Raji (cell line): ENCODE data around the gene HOXC5.

Experiments used
- POLR2A ChIP-seq: IDR thresholded peaks from 2 replicates; pipeline ENCODE4 v1.6.1; 2011; ENCODE audit warnings: low read depth, low read length, control low read depth; ENCODE audit not compliant: insufficient read depth

Gene HOXC5

GRCh38 chr12:53993162-53994008, 39.5 kb upstream of the HOXC5 start:
- TF ChIP-seq POLR2A: no peak

DNA sequence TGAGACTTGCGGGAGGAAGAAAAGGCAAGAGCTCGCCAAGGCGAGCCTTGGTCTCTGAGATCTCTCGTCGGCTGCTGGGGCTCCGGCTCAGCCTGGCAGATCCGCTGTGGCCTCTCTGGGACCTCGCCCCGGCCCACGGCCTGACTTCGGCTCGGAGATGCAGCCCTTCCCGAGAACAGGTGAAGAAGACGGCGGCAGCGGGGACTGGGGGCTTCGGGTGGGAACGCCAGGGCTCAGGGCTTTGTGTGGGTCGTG, 38.9 kb upstream of the HOXC5 start:
- TF ChIP-seq POLR2A: no peak

DNA sequence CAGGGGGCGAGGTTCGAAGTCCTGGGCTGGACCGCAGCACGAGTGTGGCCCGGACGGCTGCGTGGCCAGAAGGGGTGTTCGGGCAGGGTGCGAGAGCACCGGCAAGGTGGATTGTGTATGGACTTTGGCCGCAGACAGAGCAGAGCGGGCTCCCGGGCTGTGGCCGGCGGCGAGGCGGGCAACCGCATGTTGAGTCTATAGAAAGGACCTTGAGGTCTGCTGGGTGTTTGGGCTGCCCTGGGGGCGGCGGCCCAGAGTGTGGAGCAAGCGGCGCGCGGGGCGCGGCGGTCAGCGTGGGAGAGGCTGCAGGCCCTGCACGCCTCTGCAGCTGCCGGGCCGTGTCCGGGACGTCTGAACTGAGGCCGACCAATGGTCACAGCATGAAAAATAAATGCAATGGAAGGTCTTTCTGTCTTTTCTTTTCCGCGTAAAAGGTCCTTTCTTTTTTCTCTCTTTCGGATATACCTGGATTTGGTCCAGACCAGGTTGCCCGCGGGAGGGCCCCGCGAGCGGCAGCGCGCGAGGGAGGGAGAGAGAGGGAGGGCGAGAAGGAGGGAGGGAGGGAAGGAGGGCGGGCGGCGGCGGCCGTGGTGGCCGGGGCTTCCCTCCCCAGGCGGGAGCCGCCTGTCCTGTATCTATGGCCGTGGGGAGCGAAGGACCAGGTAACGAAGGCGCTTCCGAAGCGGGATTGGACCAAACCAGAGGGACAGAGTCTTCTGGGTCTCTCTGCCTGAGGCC, 38.4 kb upstream of the HOXC5 start:
- TF ChIP-seq POLR2A: no peak

DNA sequence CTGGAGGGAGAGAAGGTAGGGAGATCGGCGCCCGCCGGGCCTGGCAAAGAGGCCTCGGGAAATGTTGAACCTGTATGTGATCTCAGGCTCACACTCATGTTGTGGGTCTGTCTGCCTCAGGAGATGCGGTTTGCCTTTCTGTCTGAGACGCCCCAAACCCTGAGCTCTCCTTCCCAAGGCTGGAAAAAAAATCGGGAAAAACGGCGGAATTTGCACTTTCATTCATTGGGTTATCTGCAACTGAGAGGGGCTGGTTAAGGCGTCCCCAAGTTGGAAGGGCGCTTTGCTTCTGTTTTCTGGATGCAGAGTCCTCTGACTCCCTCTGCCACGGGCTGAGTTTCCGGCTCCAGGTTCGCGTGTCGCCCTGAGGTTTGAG, 37.9 kb upstream of the HOXC5 start:
- no peak for TF ChIP-seq POLR2A

DNA sequence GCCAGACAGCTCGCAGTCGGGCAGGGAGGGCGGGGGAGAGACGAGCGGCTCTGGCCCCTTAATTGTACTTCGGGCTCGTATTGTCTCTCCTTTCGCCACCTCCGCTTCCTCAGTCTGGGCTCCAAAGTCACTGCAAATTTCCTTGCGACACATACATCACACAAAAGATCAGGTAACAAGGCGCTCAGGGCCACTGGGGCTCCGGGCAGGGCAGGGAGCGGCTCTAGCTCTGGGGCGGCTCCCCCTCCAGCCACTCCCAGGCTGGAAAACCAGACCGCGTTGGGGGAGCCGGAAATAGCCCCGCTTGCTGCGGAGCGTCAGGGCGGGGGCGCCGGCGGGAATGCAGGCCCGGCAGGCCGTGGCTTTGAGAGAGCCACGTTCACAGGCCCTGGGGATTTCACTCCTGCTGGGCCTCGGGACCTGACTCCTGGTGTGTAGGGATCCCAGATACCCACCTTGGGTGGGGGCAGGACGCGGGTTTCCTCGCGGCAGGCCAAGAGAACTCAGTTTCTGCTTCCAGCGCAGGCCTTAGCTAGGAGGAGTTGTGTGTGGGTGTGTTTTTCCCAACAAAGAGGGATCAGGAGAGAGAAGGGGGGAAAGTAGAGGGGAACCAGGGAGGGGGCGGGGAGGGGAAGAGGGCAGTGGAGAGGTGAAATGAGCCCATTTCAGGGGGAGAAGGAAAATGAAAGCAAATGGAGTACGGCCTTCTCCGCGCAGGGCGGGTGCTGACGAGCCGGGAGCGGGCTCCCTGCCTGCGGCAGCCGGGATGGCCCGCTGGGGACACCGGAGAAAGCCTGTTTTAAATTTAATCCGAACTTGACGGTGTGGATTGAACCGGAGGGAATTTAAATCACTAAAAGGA, 37.2 kb upstream of the HOXC5 start:
- TF ChIP-seq POLR2A: no peak

- TF ChIP-seq POLR2A: no peak
Observed at GRCh38 chr12:53996240-53997203, 36.3 kb upstream of the HOXC5 start.

DNA sequence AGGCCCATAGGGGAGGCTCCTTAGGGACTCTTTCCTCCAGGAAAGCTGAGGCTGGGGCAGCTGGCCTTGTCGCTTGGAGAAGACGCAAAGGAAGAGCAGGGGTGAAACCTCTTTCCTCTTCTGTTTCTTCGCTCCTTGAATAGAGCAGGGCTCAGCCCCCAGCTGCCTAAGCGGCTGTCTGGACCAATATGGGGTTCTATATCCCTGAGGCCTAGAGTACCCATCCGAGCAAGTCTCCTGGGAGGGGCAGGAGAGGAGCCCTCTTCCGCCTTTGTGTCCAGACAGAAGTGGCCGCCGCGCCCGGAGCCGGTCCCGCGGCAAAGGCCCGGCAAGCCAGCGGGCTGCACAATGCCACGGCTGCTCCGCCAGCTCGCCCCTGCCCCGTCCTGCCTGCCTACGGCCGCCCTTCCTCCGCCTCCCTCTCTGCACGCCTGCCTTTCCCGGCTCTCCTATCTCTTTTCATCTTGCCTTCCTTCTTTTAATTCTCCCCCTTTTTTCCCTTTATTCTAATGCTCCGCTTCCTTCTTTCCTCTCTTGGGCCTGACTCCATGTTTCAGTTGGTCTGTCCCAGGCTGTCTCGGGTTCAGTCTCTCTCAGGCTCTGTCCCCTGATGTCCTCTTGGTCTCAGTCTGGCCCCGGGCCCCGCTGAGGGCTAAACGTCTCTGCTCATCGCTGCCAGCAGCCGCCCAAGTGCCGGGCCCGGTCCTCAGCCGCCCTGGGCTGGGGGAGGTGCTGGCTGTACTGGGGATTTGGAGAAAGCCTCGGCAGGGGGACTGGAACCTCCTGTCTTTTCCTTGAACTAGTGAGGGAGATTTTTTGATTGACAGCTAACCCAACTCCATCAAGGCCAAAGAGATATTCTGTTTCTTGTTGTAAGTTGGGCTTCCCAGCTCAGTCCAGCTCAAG, 35.4 kb upstream of the HOXC5 start:
- no peak for TF ChIP-seq POLR2A

- no peak for TF ChIP-seq POLR2A
Observed at GRCh38 chr12:53998110-53998899, 34.5 kb upstream of the HOXC5 start.

DNA sequence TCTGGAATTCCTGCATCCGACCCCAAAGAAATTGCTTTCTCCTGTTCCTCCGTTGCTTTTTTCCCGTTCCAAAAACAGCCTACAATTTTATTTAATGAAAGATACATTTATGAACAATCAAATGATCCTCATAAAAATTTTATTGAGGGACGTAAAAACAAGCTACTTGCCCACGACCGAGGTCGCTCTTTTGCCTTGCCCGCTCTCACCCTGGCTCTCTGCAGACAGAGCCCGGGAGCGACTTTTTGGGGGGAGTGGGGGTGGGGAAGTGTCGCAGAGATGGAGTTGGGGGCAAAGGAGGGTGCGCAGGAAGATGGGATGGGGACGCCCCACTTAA, 34.0 kb upstream of the HOXC5 start:
- no peak for TF ChIP-seq POLR2A

GRCh38 chr12:53999559-54000115, 33.2 kb upstream of the HOXC5 start:
- TF ChIP-seq POLR2A: no peak

- TF ChIP-seq POLR2A: no peak
Observed at GRCh38 chr12:54000116-54001114, 32.4 kb upstream of the HOXC5 start, which contains the start of gene HOXC9. HOXC9 (plus strand) TSS chr12:54000161; CDS start chr12:54000189, 28 bp downstream.
